PC-9 (cell line): ENCODE data around the gene PRKCB.

Source experiments
- CTCF ChIP-seq: fragments of 200-600 bp; sonication (generic); conservative IDR thresholded peaks from 2 replicates; pipeline ENCODE4 v1.6.1; 2017; ENCODE audit warnings: mixed run types, antibody characterized with exemption, mild to moderate bottlenecking, moderate library complexity
- EZH2 ChIP-seq: fragments of 200-600 bp; sonication (generic); IDR thresholded peaks from 2 replicates; pipeline ENCODE4 v1.8.0; 2017; ENCODE audit warnings: antibody characterized with exemption, low read depth

GRCh38 chr16:23950898-23951297 is 115.1 kb downstream of the PRKCB start:
- no peak for TF ChIP-seq EZH2
- no peak for TF ChIP-seq CTCF
